ENCODE measurements around the gene PACSIN1. TPM values are rescaled to one million over a fixed set of nuclear protein-coding genes. Genes with fewer than 3 reads are reported as not detected.

PACSIN1 gene
- total RNA-seq, 1 experiment from 2014 or later, result 5.0 TPM

DNA sequence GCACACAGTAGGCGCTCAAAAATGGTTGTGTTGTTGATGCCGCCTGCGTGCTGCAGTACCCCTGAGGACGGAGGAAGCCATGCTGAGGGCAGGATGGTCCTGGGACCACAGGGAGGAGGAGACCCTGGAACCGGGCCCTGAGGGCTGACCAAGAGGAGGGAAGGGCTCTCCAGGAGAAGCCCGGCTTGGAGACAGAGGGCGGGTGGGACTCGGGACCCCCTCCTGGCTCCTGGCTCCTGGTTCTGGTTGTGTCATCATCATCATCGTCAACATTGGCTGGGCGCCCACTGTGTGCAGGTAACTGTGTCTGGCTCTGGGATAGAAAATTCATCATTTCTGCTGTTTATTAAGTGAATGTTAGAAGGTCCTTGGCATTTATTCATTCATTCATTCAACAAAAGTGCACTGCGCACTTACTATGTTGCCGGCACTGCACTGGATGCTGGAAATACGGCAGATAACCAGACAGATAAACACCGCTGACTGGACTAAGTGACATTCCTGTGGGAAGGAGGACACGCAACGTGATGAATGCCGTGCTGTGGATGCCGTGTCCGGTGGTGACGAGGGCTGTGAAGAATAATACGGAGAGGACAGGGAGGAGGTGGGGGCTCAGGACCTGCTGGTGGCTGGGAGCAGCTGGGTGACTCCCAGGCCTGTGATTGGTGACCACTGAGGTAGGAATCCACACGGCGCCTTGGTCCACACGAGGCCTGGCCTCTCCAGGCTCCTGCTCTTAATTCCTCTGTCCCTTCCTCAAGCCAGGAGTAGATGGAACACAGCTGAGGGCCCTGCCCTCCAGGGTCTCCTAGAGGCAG lies 55.0 kb downstream of the PACSIN1 start:
- H3K79me2 ChIP-seq (ENCODE audit: insufficient read depth, low read length), result no peaks in the 10 kb centered on the region
- H3K4me2 ChIP-seq (ENCODE audit: low read length), result no peak overlapping the region
- ATAC-seq (no peak), DNase-seq (ENCODE audit: low read depth, low spot score) (no peak)
- intact Hi-C loops (cut with micrococcal nuclease), result no loop called here
- no peaks in the 10 kb centered on the region for H4K20me1 ChIP-seq (ENCODE audit: insufficient read depth)
- no peak for TF ChIP-seq RAD21 (IDR thresholded peaks at IDR 0.05; ENCODE audit: low read depth)
- TF ChIP-seq POLR2A (IDR thresholded peaks at IDR 0.05; ENCODE audit: borderline replicate concordance, extremely low read depth, insufficient read depth, insufficient read length), result no peak
- no TSS peak for BruUV-seq (replicated peaks)
- H3K27me3 ChIP-seq (ENCODE audit: insufficient read depth, low read length), result no peaks in the 10 kb centered on the region
- H3K9ac ChIP-seq (ENCODE audit: low read length), result no peak overlapping the region
- H3K4me3 ChIP-seq (replicated peaks in 1 of 2; ENCODE audit: low read depth in 1 of 2, low read length in 2 of 2), result no peak overlapping the region
- H3K4me1 ChIP-seq (ENCODE audit: control insufficient read depth in 1 of 2, insufficient read depth in 2 of 2, low read length in 2 of 2), result no peaks in the 10 kb centered on the region
- ChIA-PET CTCF (no interaction called here), POLR2A (no interaction called here), RAD21 (ENCODE audit: low non-redundant PET in 1 of 2, low total read pairs in 2 of 2, uncharacterized antibody in 2 of 2, unreplicated experiment in 2 of 2) (no interaction called here)
- no peak overlapping the region for H2AFZ ChIP-seq (ENCODE audit: low read depth, low read length, poor library complexity, severe bottlenecking)
- no peaks in the 10 kb centered on the region for H3K9me2 ChIP-seq (ENCODE audit: insufficient read depth)
- no peak overlapping the region for H3K27ac ChIP-seq (ENCODE audit: low read depth, low read length)
- H3K36me3 ChIP-seq (ENCODE audit: control insufficient read depth in 1 of 2, insufficient read depth in 2 of 2, low read length in 2 of 2), result no peaks in the 10 kb centered on the region
- H3K9me3 ChIP-seq (ENCODE audit: control insufficient read depth in 1 of 2, insufficient read depth in 1 of 2, low read depth in 1 of 2, low read length in 2 of 2), result no peaks in the 10 kb centered on the region

DNA sequence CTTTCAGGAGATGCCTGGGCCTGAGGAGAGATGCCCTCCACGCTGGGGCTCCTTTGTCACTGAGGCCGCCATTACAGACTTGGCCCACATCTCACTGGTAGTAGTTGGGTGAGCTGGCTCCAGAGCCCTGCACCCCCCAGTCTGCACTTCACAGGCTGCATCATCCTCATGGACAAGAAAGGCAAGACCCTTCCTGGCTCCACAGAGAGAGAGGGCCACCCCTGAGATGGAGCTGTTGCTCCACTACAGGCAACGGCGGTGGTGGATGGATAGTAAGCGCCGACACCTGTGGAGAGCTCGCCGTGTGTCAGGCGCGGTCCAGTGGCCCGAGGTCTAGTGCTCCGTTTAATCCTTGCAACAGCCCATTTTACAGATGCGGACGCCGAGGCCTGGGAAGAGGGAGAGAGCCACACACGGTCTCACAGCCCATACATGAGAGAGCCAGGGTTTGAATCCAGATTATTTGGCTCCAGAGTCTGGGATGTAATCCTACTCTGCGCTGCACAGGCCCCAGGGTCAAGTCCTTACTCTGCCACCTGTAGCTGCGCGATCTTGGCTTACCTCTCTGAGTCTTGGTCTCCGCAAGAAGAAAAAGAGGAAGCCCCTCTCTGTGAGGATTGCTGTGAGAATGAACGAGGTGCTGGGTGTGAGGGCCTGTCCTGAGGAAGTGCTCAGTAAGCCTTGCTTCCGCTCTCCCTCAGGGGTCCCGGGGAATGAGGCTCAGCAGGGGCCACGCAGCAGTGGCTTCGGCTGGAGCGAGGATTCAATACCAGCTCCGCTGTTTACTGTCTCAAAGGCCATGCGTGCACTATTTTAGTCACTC lies 55.8 kb downstream of the PACSIN1 start:
- H3K9me3 ChIP-seq (ENCODE audit: control insufficient read depth in 1 of 2, insufficient read depth in 1 of 2, low read depth in 1 of 2, low read length in 2 of 2), result no peaks in the 10 kb centered on the region
- no peaks in the 10 kb centered on the region for H3K79me2 ChIP-seq (ENCODE audit: insufficient read depth, low read length)
- H3K4me1 ChIP-seq (ENCODE audit: control insufficient read depth in 1 of 2, insufficient read depth in 2 of 2, low read length in 2 of 2), result peaks cover 3% of the 10 kb centered on the region in 2 experiments; a peak in 3 of 4 replicates
- BruUV-seq (replicated peaks), result no TSS peak
- H3K27me3 ChIP-seq (ENCODE audit: insufficient read depth, low read length), result no peaks in the 10 kb centered on the region
- no peak overlapping the region for H2AFZ ChIP-seq (ENCODE audit: low read depth, low read length, poor library complexity, severe bottlenecking)
- no peaks in the 10 kb centered on the region for H3K9me2 ChIP-seq (ENCODE audit: insufficient read depth)
- TF ChIP-seq JUND (IDR thresholded peaks at IDR 0.05) (no peak), CBX3 (IDR thresholded peaks at IDR 0.05; ENCODE audit: low read depth) (no peak), EGR1 (IDR thresholded peaks at IDR 0.05; ENCODE audit: low read depth) (no peak), ZFX (IDR thresholded peaks at IDR 0.05) (no peak), FOSL1 (IDR thresholded peaks at IDR 0.05; ENCODE audit: low read depth) (no peak), RAD21 (IDR thresholded peaks at IDR 0.05; ENCODE audit: low read depth) (no peak), YY1 (IDR thresholded peaks at IDR 0.05; ENCODE audit: extremely low read depth, insufficient replicate concordance, low read depth, low read length) (no peak)
- TF ChIP-seq, protein P1, sequence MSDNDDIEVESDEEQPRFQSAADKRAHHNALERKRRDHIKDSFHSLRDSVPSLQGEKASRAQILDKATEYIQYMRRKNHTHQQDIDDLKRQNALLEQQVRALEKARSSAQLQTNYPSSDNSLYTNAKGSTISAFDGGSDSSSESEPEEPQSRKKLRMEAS (IDR thresholded peaks at IDR 0.05), result no peak
- TF ChIP-seq, protein P2, sequence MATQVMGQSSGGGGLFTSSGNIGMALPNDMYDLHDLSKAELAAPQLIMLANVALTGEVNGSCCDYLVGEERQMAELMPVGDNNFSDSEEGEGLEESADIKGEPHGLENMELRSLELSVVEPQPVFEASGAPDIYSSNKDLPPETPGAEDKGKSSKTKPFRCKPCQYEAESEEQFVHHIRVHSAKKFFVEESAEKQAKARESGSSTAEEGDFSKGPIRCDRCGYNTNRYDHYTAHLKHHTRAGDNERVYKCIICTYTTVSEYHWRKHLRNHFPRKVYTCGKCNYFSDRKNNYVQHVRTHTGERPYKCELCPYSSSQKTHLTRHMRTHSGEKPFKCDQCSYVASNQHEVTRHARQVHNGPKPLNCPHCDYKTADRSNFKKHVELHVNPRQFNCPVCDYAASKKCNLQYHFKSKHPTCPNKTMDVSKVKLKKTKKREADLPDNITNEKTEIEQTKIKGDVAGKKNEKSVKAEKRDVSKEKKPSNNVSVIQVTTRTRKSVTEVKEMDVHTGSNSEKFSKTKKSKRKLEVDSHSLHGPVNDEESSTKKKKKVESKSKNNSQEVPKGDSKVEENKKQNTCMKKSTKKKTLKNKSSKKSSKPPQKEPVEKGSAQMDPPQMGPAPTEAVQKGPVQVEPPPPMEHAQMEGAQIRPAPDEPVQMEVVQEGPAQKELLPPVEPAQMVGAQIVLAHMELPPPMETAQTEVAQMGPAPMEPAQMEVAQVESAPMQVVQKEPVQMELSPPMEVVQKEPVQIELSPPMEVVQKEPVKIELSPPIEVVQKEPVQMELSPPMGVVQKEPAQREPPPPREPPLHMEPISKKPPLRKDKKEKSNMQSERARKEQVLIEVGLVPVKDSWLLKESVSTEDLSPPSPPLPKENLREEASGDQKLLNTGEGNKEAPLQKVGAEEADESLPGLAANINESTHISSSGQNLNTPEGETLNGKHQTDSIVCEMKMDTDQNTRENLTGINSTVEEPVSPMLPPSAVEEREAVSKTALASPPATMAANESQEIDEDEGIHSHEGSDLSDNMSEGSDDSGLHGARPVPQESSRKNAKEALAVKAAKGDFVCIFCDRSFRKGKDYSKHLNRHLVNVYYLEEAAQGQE (IDR thresholded peaks at IDR 0.05; ENCODE audit: low read depth), result no peak
- no peaks in the 10 kb centered on the region for H4K20me1 ChIP-seq (ENCODE audit: insufficient read depth)
- DNase-seq (ENCODE audit: low read depth, low spot score), result no peak
- H3K4me2 ChIP-seq (ENCODE audit: low read length), result no peak overlapping the region
- H3K36me3 ChIP-seq (ENCODE audit: control insufficient read depth in 1 of 2, insufficient read depth in 2 of 2, low read length in 2 of 2), result no peaks in the 10 kb centered on the region
- ChIA-PET CTCF (no interaction called here), RAD21 (ENCODE audit: low non-redundant PET in 1 of 2, low total read pairs in 2 of 2, uncharacterized antibody in 2 of 2, unreplicated experiment in 2 of 2) (no interaction called here), POLR2A (no interaction called here)
- no peak for ATAC-seq
- H3K27ac ChIP-seq (ENCODE audit: low read depth, low read length), result no peak overlapping the region
- H3K9ac ChIP-seq (ENCODE audit: low read length), result no peak overlapping the region
- H3K4me3 ChIP-seq (replicated peaks in 1 of 2; ENCODE audit: low read depth in 1 of 2, low read length in 2 of 2), result no peak overlapping the region
- intact Hi-C loops (cut with micrococcal nuclease), result no loop called here
